Trophoblast cell (in vitro differentiated cells and primary cell): Measurements from ENCODE around the gene SLC35B2.
A peak's percentile ranks its signal among the peaks of the same experiment; 100 is the strongest.

Experiments used
- DNase-seq, 2 donors: peaks; one replicate each; pipeline ENCODE4 v3.0.0-alpha.2; 2016
- H2AFZ ChIP-seq: 2 replicates; pipeline ENCODE4 v1.6.1; 2013; ENCODE audit warnings: low read length, moderate library complexity, mild to moderate bottlenecking; ENCODE audit not compliant: insufficient read depth, poor library complexity
- H2AK5ac ChIP-seq: 2 replicates; pipeline ENCODE4 v1.6.1; 2013; ENCODE audit warnings: mild to moderate bottlenecking, low read length
- H2BK120ac ChIP-seq: 2 replicates; pipeline ENCODE4 v1.6.1; 2013; ENCODE audit warnings: low read length, mild to moderate bottlenecking, moderate library complexity; ENCODE audit not compliant: insufficient read depth, poor library complexity
- H2BK12ac ChIP-seq: 2 replicates; pipeline ENCODE4 v1.6.1; 2013; ENCODE audit warnings: mild to moderate bottlenecking, low read length, moderate library complexity
- H2BK5ac ChIP-seq: 2 replicates; pipeline ENCODE4 v1.6.1; 2013; ENCODE audit warnings: low read length, low read depth, moderate library complexity, mild to moderate bottlenecking; ENCODE audit not compliant: poor library complexity
- H3K14ac ChIP-seq: 2 replicates; pipeline ENCODE4 v1.6.1; 2013; ENCODE audit warnings: mild to moderate bottlenecking, low read length
- H3K18ac ChIP-seq: 2 replicates; pipeline ENCODE4 v1.6.1; 2013; ENCODE audit warnings: mild to moderate bottlenecking, low read length
- H3K23ac ChIP-seq: 2 replicates; pipeline ENCODE4 v1.6.1; 2013; ENCODE audit warnings: low read length
- H3K27ac ChIP-seq: 2 replicates; pipeline ENCODE4 v1.5.1; 2013; ENCODE audit warnings: low read depth, mild to moderate bottlenecking, inconsistent platforms, low read length, moderate library complexity
- H3K27me3 ChIP-seq: 2 replicates; pipeline ENCODE4 v1.6.1; 2013; ENCODE audit warnings: inconsistent platforms, mild to moderate bottlenecking, low read length, moderate library complexity; ENCODE audit not compliant: insufficient read depth
- H3K36me3 ChIP-seq, 2 experiments: 1 replicate in 1 of 2; 2 replicates in 1 of 2; pipeline ENCODE4 v1.6.1; 2013; ENCODE audit warnings: low read length in 2 of 2, mild to moderate bottlenecking in 2 of 2, moderate library complexity in 1 of 2; ENCODE audit not compliant: insufficient read depth in 2 of 2, control insufficient read depth in 1 of 2
- H3K4ac ChIP-seq: 2 replicates; pipeline ENCODE4 v1.6.1; 2013; ENCODE audit warnings: low read depth, mild to moderate bottlenecking, low read length, moderate library complexity
- H3K4me1 ChIP-seq, 2 experiments: 1 replicate in 1 of 2; 2 replicates in 1 of 2; pipeline ENCODE4 v1.6.1; 2013; ENCODE audit warnings: low read length in 2 of 2, mild to moderate bottlenecking in 2 of 2, moderate library complexity in 1 of 2; ENCODE audit not compliant: insufficient read depth in 2 of 2, control insufficient read depth in 1 of 2
- H3K4me2 ChIP-seq: 2 replicates; pipeline ENCODE4 v1.6.1; 2013; ENCODE audit warnings: inconsistent platforms, mild to moderate bottlenecking, low read length, moderate library complexity
- H3K4me3 ChIP-seq: 2 replicates; pipeline ENCODE4 v1.5.1; 2013; ENCODE audit warnings: mild to moderate bottlenecking, low read depth, low read length, inconsistent platforms
- H3K79me1 ChIP-seq: one replicate; pipeline ENCODE4 v1.6.1; 2013; ENCODE audit warnings: low read length
- H3K79me2 ChIP-seq: 2 replicates; pipeline ENCODE4 v1.6.1; 2013; ENCODE audit warnings: low read length, mild to moderate bottlenecking; ENCODE audit not compliant: control insufficient read depth, insufficient read depth, poor library complexity
- H3K9ac ChIP-seq: 2 replicates; pipeline ENCODE4 v1.6.1; 2013; ENCODE audit warnings: mild to moderate bottlenecking, low read length
- H3K9me3 ChIP-seq: 2 replicates; pipeline ENCODE4 v1.6.1; 2013; ENCODE audit warnings: low read depth, mild to moderate bottlenecking, control low read depth, inconsistent platforms, low read length; ENCODE audit not compliant: insufficient read depth
- H4K12ac ChIP-seq: 2 replicates; pipeline ENCODE4 v1.6.1; 2013; ENCODE audit warnings: low read depth, mild to moderate bottlenecking, low read length, moderate library complexity
- H4K8ac ChIP-seq: 2 replicates; pipeline ENCODE4 v1.6.1; 2013; ENCODE audit warnings: low read depth, mild to moderate bottlenecking, low read length, moderate library complexity
- H4K91ac ChIP-seq: one replicate; pipeline ENCODE4 v1.6.1; 2013; ENCODE audit warnings: low read depth, mild to moderate bottlenecking, low read length, moderate library complexity
- WGBS: extraction: QIAGEN DNeasy Blood & Tissue Kit; methylation state at CpG from one replicate; pipeline ENCODE4 v1.1.7; 2013; ENCODE audit warnings: missing lambda C conversion rate; ENCODE audit not compliant: insufficient read length, insufficient coverage; ENCODE audit errors: extremely low coverage; 5-methylcytosine and 5-hydroxymethylcytosine counted together

The SLC35B2 gene

DNA sequence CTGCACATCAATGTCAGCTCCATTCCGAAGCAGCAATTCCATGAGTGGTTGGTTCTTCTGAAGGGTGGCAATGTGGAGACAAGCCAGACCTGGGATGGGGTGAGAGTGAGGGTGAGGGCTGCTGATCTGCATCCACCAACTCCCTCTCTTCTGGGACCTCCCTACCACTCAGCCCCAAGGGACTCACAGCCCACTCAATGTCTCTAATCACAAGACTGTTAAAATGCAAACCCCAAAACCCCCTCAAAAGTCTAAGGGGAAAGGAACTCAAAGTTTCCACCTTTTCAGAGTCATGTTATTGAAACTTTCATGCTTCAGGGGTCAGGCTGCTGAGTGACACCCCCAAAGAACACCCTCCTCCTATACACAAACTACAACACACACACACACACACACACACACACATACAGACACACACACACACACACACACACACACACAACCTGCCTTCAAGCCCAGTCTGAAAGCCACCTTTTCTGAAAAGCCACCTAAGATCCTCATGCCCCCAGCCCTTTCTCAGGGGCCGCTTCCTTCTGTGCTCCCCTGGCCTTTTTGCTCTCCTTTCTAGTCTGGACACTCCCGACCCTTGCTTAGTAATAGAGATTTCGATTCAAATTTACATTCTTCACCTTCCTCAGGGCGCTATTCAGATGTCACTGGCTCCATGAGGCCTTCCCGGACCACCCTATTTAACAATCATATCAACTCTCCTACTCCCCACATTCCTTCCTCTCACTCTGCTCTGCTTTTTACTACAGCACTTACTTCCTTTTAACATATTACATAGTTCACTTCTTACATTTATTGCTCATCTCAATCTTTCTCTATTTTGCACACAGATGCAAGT is 3.3 kb upstream of the SLC35B2 start:
- Histone ChIP-seq H2AK5ac (no peak overlapping the region), H3K36me3 (peaks cover 19 to 25% of the 10 kb centered on the region in 2 experiments), H2BK12ac (no peak overlapping the region), H3K18ac (no peak overlapping the region), H3K4me2 (no peak overlapping the region), H4K8ac (no peak overlapping the region), H3K23ac (no peak overlapping the region), H3K4me3 (no peak overlapping the region), H4K12ac (no peak overlapping the region), H2AFZ (no peak overlapping the region), H3K9ac (no peak overlapping the region), H3K14ac (no peak overlapping the region), H3K79me2 (peaks cover 12% of the 10 kb centered on the region), H2BK120ac (no peak overlapping the region), H3K27me3 (no peaks in the 10 kb centered on the region), H3K4ac (no peak overlapping the region), H3K9me3 (no peaks in the 10 kb centered on the region), H3K79me1 (peaks cover 18% of the 10 kb centered on the region), H3K27ac (no peak overlapping the region), H4K91ac (no peak overlapping the region), H3K4me1 (peaks cover 32 to 33% of the 10 kb centered on the region in 2 experiments), H2BK5ac (no peak overlapping the region)
- no peak for DNase-seq
- WGBS = no CpG with 5 or more reads among the region's 6 CpGs

DNA sequence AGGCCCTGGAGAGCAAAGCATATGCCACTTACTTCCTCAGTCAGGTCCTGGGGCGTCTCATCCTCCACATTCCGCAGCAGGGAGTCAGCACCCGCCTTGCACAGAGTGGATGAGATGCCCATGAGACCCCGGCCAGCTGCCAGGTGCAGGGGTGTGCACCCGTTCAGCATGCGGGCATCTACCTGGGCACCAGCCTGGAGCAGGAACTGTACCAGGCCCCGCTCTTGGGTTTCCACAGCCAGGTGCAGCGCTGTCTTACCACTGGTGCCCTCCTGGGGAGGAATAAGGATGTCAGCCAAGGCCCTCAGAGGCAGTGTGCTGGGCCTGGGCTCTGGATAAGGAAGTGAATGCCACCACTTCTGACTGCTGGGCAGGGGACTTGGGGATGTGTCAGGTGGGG is 2.7 kb upstream of the SLC35B2 start:
- Histone ChIP-seq H2BK12ac (no peak overlapping the region), H2BK5ac (no peak overlapping the region), H4K8ac (no peak overlapping the region), H3K79me1 (peaks cover 15% of the 10 kb centered on the region), H2AFZ (no peak overlapping the region), H3K27ac (no peak overlapping the region), H2BK120ac (no peak overlapping the region), H3K23ac (no peak overlapping the region), H3K79me2 (peaks cover 10% of the 10 kb centered on the region), H3K27me3 (no peaks in the 10 kb centered on the region), H4K91ac (no peak overlapping the region), H3K4ac (no peak overlapping the region), H3K9me3 (no peaks in the 10 kb centered on the region), H3K4me2 (no peak overlapping the region), H3K36me3 (peaks cover 24 to 30% of the 10 kb centered on the region in 2 experiments), H2AK5ac (no peak overlapping the region), H3K4me1 (peaks cover 32 to 33% of the 10 kb centered on the region in 2 experiments), H3K14ac (no peak overlapping the region), H4K12ac (no peak overlapping the region), H3K4me3 (no peak overlapping the region), H3K18ac (no peak overlapping the region), H3K9ac (no peak overlapping the region)
- WGBS = no CpG with 5 or more reads among the region's 8 CpGs
- no peak for DNase-seq

DNA sequence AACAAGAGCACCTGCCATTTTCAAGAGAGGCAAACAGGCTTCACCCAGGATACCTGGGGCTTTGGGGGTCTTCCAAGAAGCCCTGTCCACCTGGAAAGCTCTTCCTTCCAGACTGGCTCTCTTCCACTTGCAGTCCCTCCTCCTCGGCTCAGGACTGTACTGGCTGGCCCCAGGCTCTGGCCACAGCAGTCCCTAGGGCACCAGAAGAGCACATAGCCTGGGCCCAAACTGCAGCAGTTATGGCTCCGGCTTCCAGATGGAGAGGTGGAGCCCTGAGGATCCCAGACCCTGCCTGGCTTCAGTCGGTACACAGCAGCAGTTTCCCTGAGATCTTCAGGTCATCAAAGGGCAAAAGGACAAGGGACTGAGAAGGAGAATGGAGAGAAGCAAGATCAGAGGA is 1.6 kb upstream of the SLC35B2 start:
- peaks cover 8% of the 10 kb centered on the region for H3K79me2 ChIP-seq
- H2BK120ac ChIP-seq = no peak overlapping the region
- H3K4me3 ChIP-seq = no peak overlapping the region
- H3K27ac ChIP-seq = no peak overlapping the region
- no peaks in the 10 kb centered on the region for H3K27me3 ChIP-seq
- no peak overlapping the region for H2AK5ac ChIP-seq
- H3K18ac ChIP-seq = no peak overlapping the region
- no peak overlapping the region for H3K14ac ChIP-seq
- H3K36me3 ChIP-seq = peaks cover 34 to 41% of the 10 kb centered on the region in 2 experiments
- peaks cover 13% of the 10 kb centered on the region for H3K79me1 ChIP-seq
- no peak overlapping the region for H3K23ac ChIP-seq
- H4K8ac ChIP-seq = no peak overlapping the region
- H3K9me3 ChIP-seq = no peaks in the 10 kb centered on the region
- no peak overlapping the region for H4K12ac ChIP-seq
- H2BK5ac ChIP-seq = no peak overlapping the region
- no peak overlapping the region for H3K9ac ChIP-seq
- H4K91ac ChIP-seq = no peak overlapping the region
- no peak for DNase-seq
- H3K4ac ChIP-seq = no peak overlapping the region
- H3K4me2 ChIP-seq = no peak overlapping the region
- H2AFZ ChIP-seq = no peak overlapping the region
- no peak overlapping the region for H2BK12ac ChIP-seq
- WGBS = no CpG with 5 or more reads among the region's 3 CpGs
- peaks cover 23% of the 10 kb centered on the region in 2 experiments for H3K4me1 ChIP-seq

DNA sequence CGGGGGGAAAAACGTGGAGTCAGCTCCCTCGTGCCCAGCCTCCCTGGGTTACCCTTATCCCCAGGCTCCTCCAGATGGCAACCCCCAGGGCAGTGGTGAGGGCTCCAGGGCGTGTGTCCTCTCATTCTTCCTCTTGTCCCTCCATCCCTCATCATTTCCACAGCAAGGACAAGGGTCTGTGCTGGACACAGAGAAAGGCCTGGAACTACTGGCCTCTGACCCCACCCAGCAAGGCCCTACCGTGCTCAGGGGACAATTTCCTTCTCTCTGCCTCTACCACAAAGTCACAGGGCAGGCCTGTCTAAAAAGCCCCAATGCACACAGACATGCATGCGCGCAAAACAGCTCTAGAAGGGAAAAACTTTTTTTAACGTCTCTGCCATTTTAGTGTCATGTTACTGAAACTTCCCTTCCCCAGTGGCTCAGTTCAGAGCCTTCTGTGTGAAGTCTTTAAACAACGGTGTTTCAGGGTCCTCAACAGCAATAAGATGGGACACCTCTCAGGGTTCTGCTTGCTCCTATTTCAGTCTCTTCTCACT is 1.1 kb upstream of the SLC35B2 start:
- H2AFZ ChIP-seq = no peak overlapping the region
- H3K4me2 ChIP-seq = no peak overlapping the region
- peaks cover 8% of the 10 kb centered on the region for H3K79me2 ChIP-seq
- H3K9ac ChIP-seq = no peak overlapping the region
- H3K79me1 ChIP-seq = peaks cover 9% of the 10 kb centered on the region
- H4K8ac ChIP-seq = no peak overlapping the region
- H2BK12ac ChIP-seq = peak overlapping the region; percentile 20
- H3K36me3 ChIP-seq = peaks cover 36 to 44% of the 10 kb centered on the region in 2 experiments
- no peak overlapping the region for H3K27ac ChIP-seq
- H3K9me3 ChIP-seq = no peaks in the 10 kb centered on the region
- no peak overlapping the region for H4K12ac ChIP-seq
- H3K4ac ChIP-seq = no peak overlapping the region
- no peak overlapping the region for H3K4me3 ChIP-seq
- no CpG with 5 or more reads among the region's 9 CpGs for WGBS
- H2BK120ac ChIP-seq = no peak overlapping the region
- no peak for DNase-seq
- H3K27me3 ChIP-seq = no peaks in the 10 kb centered on the region
- H3K14ac ChIP-seq = no peak overlapping the region
- H2BK5ac ChIP-seq = no peak overlapping the region
- H3K4me1 ChIP-seq = peaks cover 17 to 18% of the 10 kb centered on the region in 2 experiments
- H2AK5ac ChIP-seq = no peak overlapping the region
- no peak overlapping the region for H4K91ac ChIP-seq
- H3K18ac ChIP-seq = no peak overlapping the region
- no peak overlapping the region for H3K23ac ChIP-seq
